ENCODE results near the gene OR4D1. TPM values are rescaled to one million over a fixed set of nuclear protein-coding genes. Genes with fewer than 3 reads are reported as not detected.

Gene OR4D1
- total RNA-seq, 1 experiment from 2014 or later, result 0.06 TPM

GRCh38 chr17:58193641-58194255, 45.6 kb downstream of the OR4D1 start:
- DNase-seq (ENCODE audit: low read depth), result no peak

GRCh38 chr17:58195518-58196123, 47.4 kb downstream of the OR4D1 start:
- no peak for DNase-seq (ENCODE audit: low read depth)

GRCh38 chr17:58196610-58197009, 48.4 kb downstream of the OR4D1 start:
- DNase-seq (ENCODE audit: low read depth), result no peak

GRCh38 chr17:58200024-58200633, 51.9 kb downstream of the OR4D1 start:
- peak; percentile 77 for DNase-seq (ENCODE audit: low read depth)

- no peak for DNase-seq (ENCODE audit: low read depth)
These were observed 54.7 kb downstream of the OR4D1 start for GRCh38 chr17:58202859-58203258.

GRCh38 chr17:58204796-58205195, 56.6 kb downstream of the OR4D1 start:
- no peak for DNase-seq (ENCODE audit: low read depth)

GRCh38 chr17:58205936-58206335, 57.8 kb downstream of the OR4D1 start:
- no peak for DNase-seq (ENCODE audit: low read depth)

GRCh38 chr17:58207451-58207850, 59.3 kb downstream of the OR4D1 start:
- DNase-seq (ENCODE audit: low read depth), result no peak

- DNase-seq (ENCODE audit: low read depth), result no peak
These were observed 60.2 kb downstream of the OR4D1 start for GRCh38 chr17:58208344-58208743.

Other genes starting within 250 kb of the OR4D1 start
- 5.0 and 7.0 TPM in 2 replicates for gene CUEDC1, start 193.0 kb upstream of the OR4D1 start, total RNA-seq (2014; rRNA removed; shearing (Covaris generic))
- gene VEZF1, start 160.1 kb upstream of the OR4D1 start, total RNA-seq (2014; rRNA removed; shearing (Covaris generic)), result 27.3 and 33.1 TPM in 2 replicates
- gene SRSF1, start 141.1 kb upstream of the OR4D1 start, total RNA-seq (2014; rRNA removed; shearing (Covaris generic)), result 499 and 574 TPM in 2 replicates
- 5.5 and 8.8 TPM in 2 replicates for gene DYNLL2, start 65.0 kb upstream of the OR4D1 start, total RNA-seq (2014; rRNA removed; shearing (Covaris generic))
- not detected in 2 replicates for gene OR4D2, start 18.6 kb downstream of the OR4D1 start, total RNA-seq (2014; rRNA removed; shearing (Covaris generic))
- gene EPX, start 44.3 kb downstream of the OR4D1 start, total RNA-seq (2014; rRNA removed; shearing (Covaris generic)), result not detected in 2 replicates
- gene MKS1, start 70.9 kb downstream of the OR4D1 start, total RNA-seq (2014; rRNA removed; shearing (Covaris generic)), result 3.3 and 16.3 TPM in 2 replicates
- 0.06 TPM in 1 of 2 replicates, not detected in the other for gene LPO, start 90.2 kb downstream of the OR4D1 start, total RNA-seq (2014; rRNA removed; shearing (Covaris generic))
- not detected in 2 replicates for gene MPO, start 132.6 kb downstream of the OR4D1 start, total RNA-seq (2014; rRNA removed; shearing (Covaris generic))
- under 0.01 and 0.33 TPM in 2 replicates for gene TSPOAP1, start 180.4 kb downstream of the OR4D1 start, total RNA-seq (2014; rRNA removed; shearing (Covaris generic))
- gene SUPT4H1, start 203.8 kb downstream of the OR4D1 start, total RNA-seq (2014; rRNA removed; shearing (Covaris generic)), result 50.2 and 106 TPM in 2 replicates